Stimulated activated naive CD8-positive, alpha-beta T cell treated with anti-CD3 and anti-CD28 coated beads, Interleukin-15, Interleukin-2, amounts not matched to agents 100 ng/mL and 50 ng/mL, for 24 hours (primary cell): ENCODE data around the gene CROCC2.

Source experiments
- H3K27ac Mint-ChIP-seq: one replicate; pipeline ENCODE4 v1.8.0; 2021; ENCODE audit warnings: mild to moderate bottlenecking, mixed read lengths
- H3K27me3 Mint-ChIP-seq: one replicate; pipeline ENCODE4 v1.8.0; 2021; ENCODE audit warnings: mixed read lengths
- H3K36me3 Mint-ChIP-seq: one replicate; pipeline ENCODE4 v1.8.0; 2021; ENCODE audit warnings: low read depth, mixed read lengths
- H3K4me1 Mint-ChIP-seq: one replicate; pipeline ENCODE4 v1.8.0; 2021; ENCODE audit warnings: low read depth, mixed read lengths
- H3K4me3 Mint-ChIP-seq: one replicate; pipeline ENCODE4 v1.8.0; 2021; ENCODE audit warnings: mild to moderate bottlenecking, mixed read lengths
- H3K9me3 Mint-ChIP-seq: one replicate; pipeline ENCODE4 v1.8.0; 2021; ENCODE audit warnings: mixed read lengths

Gene CROCC2

DNA sequence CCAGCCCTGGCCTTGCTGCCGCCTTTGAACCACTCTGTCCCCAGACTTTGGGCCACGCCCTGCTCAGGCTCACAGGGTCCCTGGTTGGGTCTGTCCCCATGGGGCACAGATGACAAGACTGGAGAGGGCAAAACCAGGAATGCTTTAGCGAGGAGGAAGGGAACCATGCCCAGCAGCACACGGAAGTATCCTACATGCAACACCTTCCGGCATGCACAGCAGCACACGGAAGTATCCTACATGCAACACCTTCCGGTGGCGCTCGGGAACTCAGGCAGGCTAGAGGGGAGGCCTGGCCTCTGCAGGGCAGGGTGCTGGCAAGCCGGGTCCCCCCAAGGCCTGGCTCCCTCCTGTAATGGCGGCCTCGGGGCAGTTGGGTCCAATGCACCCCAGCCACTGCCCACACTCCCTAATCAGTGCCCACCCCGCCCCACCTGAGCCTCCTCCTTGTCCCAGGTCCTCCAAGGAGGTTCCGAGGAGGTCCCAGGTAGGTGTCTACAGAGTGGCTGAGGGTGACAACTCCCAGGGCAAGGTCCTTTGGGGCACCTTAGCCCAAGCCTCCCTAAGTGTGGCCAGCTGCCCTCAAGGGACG, 58.7 kb downstream of the CROCC2 start:
- H3K4me3 Mint-ChIP-seq = no peak overlapping the region
- H3K4me1 Mint-ChIP-seq = no peaks in the 10 kb centered on the region
- H3K36me3 Mint-ChIP-seq = no peaks in the 10 kb centered on the region

DNA sequence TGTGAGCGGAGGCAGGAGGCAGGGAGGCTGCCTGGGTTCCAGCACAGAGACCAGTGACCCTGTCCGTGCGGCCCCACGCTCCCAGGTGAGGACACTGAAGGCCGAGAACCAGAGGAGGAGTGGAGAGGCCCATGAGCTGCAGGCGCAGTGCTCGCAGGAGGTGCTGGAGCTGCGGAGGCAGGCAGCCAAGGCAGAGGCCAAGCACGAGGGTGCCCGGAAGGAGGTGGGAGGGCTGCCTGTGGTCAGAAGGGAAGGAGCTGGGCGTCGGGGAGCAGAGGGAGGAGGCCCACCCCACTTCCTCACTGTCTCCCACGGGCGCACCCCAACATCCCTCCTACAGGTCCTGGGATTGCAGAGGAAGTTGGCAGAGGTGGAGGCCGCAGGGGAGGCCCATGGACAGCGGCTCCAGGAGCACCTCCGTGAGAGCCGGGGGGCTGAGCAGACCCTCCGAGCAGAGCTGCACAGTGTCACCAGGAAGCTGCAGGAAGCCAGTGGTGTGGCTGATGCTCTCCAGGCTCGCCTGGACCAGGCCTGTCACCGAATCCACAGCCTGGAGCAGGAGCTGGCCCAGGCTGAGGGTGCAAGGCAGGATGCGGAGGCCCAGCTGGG, 59.3 kb downstream of the CROCC2 start:
- Mint-ChIP-seq H3K4me1 (no peaks in the 10 kb centered on the region), H3K27me3 (no peaks in the 10 kb centered on the region), H3K9me3 (no peaks in the 10 kb centered on the region), H3K36me3 (no peaks in the 10 kb centered on the region), H3K27ac (no peak overlapping the region), H3K4me3 (no peak overlapping the region)

More for the DNA sequence above, 58.7 kb downstream of the CROCC2 start:
- H3K27ac Mint-ChIP-seq = no peak overlapping the region
- H3K27me3 Mint-ChIP-seq = no peaks in the 10 kb centered on the region
- no peaks in the 10 kb centered on the region for H3K9me3 Mint-ChIP-seq

DNA sequence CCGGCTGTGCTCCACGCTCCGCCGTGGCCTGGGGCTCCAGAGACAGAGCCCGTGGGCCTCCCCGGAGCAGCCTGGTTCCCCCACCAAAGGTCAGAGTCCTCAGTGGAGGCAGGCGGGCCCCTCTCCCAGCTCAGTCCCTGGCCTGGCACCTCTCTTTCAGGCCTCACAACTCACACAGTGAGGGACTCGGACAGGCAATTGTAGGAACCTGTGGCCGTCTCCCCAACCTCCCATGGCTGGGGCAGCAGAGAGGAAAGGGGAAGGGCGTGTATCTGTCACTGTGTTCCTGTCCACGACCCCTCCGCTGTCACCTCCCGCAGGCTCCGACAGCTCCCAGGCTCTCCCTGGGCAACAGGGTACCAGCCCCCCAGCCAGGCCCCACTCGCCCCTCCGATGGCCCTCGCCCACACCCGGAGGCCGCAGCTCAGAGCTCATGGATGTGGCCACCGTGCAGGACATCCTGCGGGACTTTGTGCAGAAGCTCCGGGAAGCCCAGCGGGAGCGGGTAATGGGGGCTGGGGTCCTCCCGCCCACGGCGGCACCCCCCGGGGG, 59.8 kb downstream of the CROCC2 start:
- Mint-ChIP-seq H3K27me3 (no peaks in the 10 kb centered on the region), H3K27ac (no peak overlapping the region), H3K4me3 (no peak overlapping the region), H3K36me3 (no peaks in the 10 kb centered on the region), H3K4me1 (no peaks in the 10 kb centered on the region), H3K9me3 (no peaks in the 10 kb centered on the region)

DNA sequence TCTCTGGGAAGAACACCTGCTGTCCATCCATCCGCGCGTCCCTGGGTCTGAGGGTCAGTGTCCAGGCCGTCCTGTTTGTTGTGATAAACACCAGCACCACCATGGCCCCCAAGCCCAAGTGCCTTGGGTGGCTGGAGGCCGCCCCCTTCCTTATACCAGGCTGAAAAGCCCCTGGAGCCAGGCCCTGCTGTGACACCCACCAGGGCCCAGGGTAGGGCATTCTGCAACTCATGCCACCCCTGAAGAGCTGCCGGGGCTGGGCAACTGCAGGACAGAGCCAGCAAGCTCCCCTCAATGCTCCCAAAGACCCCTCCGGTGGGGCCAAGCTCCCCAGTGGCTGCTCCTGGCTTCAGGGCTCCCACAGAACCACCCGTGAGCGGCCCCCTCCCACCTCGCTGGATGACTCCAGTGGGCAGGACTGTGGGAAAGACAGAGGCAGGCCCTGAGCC, 60.3 kb downstream of the CROCC2 start:
- H3K27ac Mint-ChIP-seq = no peak overlapping the region
- no peaks in the 10 kb centered on the region for H3K36me3 Mint-ChIP-seq
- no peaks in the 10 kb centered on the region for H3K27me3 Mint-ChIP-seq
- H3K4me3 Mint-ChIP-seq = no peak overlapping the region
- no peaks in the 10 kb centered on the region for H3K9me3 Mint-ChIP-seq
- no peaks in the 10 kb centered on the region for H3K4me1 Mint-ChIP-seq

DNA sequence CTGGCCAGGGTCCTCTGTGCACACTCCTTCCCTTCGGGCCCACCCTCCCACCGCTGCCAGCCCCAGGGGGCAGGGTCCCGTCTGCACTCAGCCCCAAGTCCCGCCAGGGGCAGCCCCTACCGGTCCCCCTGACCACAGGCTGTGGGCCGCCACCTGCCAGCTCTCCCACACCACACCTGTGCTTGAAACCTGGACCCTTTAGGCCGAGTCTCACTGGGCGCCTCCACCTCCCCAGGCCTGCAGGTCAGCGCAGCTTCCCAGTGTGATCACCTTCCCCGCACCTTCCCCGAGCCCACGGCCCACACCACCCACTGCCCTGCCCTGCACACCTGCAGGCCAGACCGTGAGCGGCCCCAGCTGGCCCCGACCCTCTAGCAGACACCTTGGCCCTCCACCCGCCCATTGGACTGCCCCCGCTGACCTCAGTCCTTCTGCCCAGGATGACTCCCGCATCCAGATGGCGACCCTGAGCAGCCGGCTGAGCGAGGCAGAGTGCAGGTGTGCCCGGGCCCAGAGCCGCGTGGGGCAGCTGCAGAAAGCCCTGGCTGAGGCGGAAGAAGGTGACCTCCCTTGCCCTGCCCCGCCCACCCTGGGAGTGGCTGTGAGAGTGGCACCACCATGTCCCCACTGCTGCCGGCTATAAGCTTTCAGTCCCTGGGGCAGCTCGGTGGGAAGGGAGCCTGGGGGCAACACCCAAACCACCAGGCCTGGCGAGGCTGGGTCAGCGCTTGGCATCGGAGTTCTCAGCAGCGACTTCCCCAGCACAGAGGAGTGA, 61.0 kb downstream of the CROCC2 start:
- no peak overlapping the region for H3K4me3 Mint-ChIP-seq
- no peaks in the 10 kb centered on the region for H3K36me3 Mint-ChIP-seq
- no peaks in the 10 kb centered on the region for H3K9me3 Mint-ChIP-seq
- no peak overlapping the region for H3K27ac Mint-ChIP-seq
- H3K4me1 Mint-ChIP-seq = no peaks in the 10 kb centered on the region
- no peaks in the 10 kb centered on the region for H3K27me3 Mint-ChIP-seq

DNA sequence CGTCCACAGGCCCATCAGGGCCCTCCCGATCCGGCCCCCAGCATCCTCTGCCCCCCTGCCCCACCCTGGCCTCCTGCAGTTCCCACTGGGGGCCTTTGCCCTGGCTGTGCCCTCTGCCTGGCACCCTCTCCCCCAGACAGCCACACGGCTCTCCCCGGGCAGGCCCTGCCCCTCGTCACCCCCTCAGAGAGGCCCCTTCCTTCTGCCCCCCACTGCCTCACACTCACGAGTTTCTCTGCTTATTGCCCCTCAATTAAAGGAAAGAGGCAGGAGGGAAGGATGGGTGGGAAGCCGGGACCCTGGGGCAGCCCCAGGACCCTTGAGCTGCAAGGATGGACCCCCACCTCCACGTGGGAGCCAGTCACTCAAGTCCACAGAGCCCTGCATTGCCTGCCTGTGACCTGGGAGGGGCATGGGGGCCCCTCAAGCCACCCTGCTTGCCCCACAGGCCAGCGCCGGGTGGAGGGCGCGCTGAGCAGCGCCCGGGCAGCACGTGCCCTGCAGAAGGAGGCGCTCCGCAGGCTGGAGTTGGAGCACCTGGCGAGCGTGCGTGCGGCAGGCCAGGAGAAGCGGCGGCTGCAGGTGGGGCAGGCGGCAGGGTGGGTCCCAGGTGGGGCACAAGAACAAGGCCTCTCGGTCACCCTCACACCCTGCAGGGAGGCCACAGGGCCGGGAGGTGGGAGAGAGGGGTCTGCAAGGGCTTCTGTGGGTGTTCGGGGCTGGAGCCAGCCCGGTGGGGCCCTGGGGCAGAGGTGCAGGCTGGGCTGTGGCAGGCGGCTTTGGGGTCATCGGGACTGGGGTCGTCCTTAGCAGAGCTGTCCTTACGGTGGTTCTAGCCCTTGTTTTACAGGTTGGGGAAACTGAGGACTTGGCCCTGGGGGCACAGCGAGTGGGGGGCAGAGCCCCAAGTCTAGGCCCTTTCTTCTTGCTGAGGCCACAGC, 61.8 kb downstream of the CROCC2 start:
- Mint-ChIP-seq H3K27me3 (no peaks in the 10 kb centered on the region), H3K4me1 (no peaks in the 10 kb centered on the region), H3K36me3 (no peaks in the 10 kb centered on the region), H3K9me3 (no peaks in the 10 kb centered on the region), H3K27ac (no peak overlapping the region), H3K4me3 (no peak overlapping the region)

DNA sequence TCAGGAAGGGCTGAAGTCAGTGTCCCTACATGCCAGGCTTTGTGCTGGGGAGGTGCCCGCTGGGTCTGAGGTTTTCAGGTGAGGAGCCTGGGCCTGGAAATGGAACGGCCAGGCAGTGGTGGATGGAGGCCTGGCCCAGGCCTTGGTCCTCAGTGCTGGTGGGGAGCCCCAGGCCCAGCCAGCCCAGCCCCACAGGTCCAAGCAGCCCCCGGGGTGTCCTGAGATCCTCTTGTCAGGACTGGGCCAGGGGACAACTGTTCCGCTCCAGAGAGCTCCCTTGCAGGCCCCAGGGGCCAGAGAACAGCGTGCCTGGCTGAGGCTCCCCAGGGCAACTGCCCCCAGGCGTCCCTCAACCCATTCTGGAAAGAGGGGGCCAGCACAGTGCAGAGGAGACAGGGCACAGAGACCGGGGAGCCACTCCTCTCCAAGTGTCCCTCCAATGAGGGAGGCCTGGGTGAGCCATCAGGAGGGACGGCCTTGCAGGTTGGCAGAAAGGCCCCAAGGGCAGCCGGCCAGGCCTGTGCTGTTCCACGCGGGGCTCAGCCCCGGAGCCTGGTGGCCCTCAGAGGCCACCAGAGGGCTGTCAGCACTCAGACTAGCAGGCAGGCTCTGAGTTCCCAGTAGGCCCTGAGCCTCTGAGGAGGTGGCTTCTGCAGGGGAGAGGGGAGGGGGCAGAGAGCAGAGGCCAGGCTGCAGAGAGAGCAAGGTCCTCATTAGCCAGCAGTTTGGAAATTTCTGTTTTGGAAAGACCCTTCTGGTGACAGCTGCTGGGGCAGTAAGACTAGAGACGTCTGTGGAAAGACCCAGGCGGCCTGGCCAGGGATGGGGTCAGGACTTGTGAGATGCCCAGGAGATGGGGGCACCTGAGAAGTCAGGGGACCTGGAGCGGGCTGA, 62.8 kb downstream of the CROCC2 start:
- Mint-ChIP-seq H3K27me3 (no peaks in the 10 kb centered on the region), H3K4me1 (no peaks in the 10 kb centered on the region), H3K27ac (no peak overlapping the region), H3K4me3 (no peak overlapping the region), H3K36me3 (no peaks in the 10 kb centered on the region), H3K9me3 (no peaks in the 10 kb centered on the region)

DNA sequence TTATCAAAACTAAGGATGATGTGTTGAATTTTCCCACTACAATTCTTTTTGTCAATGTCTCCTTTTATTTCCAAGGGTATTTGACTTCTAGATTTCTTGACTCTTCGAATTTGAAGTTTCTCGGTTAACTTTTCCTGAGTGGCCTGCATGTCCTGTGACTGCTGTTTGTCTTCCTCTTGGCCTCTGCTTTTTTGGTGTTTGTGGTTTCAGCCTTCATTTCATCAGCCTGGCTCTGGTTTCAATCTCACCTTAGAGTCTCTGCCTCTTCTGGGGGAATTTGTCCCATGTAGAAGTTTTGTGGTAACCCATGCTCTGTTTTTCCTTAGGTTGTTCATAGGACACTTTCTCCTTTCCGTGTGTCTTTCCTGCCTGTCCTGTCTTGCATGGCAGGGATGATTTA, 64.0 kb downstream of the CROCC2 start:
- Mint-ChIP-seq H3K27me3 (peaks cover 5% of the 10 kb centered on the region), H3K9me3 (no peaks in the 10 kb centered on the region), H3K27ac (no peak overlapping the region), H3K4me1 (peaks cover 5% of the 10 kb centered on the region), H3K36me3 (no peaks in the 10 kb centered on the region), H3K4me3 (no peak overlapping the region)

DNA sequence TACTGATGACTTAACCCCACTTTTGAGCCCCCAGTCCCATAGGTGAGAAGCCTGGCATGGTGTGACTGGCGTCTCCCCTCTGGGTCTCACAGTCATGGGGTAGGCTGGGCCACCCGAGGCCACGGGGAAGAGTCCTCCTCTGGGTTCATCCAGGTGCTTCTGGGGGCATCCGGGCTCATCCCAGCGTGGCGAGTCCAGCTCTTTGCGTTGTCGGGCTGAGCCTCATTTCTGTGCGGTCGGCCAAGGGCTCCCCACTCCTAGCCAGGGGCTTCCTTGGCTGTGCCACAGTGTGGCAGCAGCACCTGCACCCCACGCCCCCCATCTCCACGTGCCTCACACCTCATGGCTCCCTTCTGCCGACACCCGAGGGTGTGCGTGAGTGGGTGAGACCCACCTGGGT, 64.7 kb downstream of the CROCC2 start:
- Mint-ChIP-seq H3K36me3 (no peaks in the 10 kb centered on the region), H3K27ac (no peak overlapping the region), H3K27me3 (peaks cover 6% of the 10 kb centered on the region), H3K4me3 (no peak overlapping the region), H3K4me1 (peaks cover 5% of the 10 kb centered on the region), H3K9me3 (no peaks in the 10 kb centered on the region)

DNA sequence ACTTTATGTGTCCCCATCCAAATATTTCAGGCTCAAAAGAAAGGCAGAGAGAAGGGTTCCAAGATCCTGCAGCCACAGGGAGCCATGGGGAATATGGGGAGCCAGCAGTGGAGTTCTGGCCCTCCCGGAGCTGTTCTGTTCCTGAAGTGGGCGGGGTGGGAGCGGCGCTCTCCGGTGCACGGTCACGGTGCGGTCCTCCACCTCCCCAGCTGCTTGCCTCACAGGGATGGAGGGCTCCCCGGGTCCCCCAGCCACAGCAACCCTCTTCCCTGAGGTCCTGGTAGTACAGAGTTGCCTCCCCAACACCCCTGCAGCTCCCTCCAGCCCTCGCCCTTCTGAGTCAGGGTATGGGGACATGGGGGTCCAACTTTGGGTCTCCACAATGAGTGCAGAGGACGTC, 66.1 kb downstream of the CROCC2 start:
- Mint-ChIP-seq H3K27me3 (peaks cover 6% of the 10 kb centered on the region), H3K4me3 (no peak overlapping the region), H3K27ac (no peak overlapping the region), H3K9me3 (no peaks in the 10 kb centered on the region), H3K4me1 (peaks cover 5% of the 10 kb centered on the region), H3K36me3 (no peaks in the 10 kb centered on the region)

DNA sequence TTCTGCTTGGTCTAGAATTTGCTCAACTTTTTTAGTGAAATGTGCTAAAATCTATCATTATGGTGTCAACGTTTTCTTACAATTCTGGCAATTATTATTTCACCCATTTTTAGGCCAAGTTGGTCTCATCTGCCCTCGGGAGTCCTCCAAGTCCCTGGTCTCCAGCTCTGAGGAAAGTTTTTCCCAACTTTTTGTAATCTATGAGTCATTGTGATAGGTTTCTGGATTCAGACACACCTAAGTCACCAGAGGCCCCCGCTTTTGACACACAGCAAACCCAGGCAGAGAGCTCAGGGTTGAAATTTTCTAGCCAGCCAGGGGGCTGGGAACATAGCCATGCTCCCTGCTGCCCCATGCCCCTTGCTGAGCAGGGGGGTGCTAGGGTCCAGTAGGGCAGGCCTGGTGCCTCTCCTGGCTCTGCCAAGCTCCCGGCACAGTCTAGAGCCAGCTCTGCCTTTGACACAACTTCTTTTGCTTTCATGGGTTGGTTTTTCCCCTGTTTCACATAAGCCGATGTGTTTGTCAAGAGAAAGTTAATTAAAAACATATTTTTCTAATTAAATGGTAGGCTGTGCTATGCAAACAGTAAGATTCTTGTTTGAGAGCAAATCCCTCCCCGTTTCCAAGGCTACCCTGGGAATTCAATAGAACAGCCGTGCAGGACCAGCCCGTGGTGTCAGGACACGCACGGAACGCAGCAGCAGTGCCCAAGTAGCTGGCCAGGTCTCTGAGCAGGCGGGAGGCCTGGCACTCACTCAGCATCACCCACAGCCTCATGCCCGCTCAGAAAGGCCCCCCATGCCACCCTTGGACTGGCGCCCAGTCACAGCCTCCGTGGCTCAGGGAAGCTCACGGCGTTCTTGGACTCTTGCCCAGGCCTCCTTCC, 66.7 kb downstream of the CROCC2 start:
- Mint-ChIP-seq H3K27me3 (peaks cover 6% of the 10 kb centered on the region), H3K9me3 (no peaks in the 10 kb centered on the region), H3K4me3 (no peak overlapping the region), H3K4me1 (peaks cover 5% of the 10 kb centered on the region), H3K36me3 (no peaks in the 10 kb centered on the region), H3K27ac (no peak overlapping the region)

DNA sequence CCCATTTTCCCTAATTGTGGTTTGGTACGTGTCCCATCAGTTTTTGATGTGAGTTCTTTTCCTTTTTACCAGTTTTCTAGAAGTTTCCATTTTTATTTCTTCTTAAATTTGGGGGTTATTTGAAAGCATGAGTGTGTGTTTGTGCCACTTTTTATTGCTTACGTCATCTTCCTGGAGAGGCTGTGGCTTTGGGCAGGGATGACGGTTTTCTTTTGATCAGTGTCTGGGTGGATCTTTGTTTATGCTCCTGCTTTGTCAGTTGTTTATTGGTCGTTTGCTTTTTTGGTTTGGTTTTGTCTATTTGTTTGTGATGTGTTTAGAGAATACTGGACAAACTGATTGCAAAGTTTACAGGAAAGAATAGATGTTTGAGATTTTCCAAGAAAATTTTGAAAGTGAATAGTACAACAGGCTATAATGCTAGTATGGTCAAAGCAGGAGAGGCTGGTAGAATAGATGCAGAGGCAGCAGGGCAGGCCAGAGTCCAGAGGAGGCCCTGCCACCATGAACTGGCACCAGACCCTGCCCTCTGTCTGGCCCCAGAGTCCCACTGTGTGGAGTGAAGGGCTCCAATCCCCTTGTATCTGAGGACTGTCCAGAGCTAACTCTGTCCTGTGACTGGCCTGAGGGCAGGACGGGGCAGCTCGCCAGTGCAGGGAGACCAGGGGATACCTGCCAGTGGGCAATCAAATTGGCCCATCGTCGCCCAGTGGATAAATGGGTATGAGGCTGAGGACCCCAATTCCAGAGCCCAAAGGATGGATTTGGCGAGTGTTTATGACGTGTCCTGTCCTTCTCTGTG, 68.8 kb downstream of the CROCC2 start:
- H3K9me3 Mint-ChIP-seq = no peaks in the 10 kb centered on the region
- peaks cover 6% of the 10 kb centered on the region for H3K27me3 Mint-ChIP-seq
- H3K27ac Mint-ChIP-seq = no peak overlapping the region
- no peaks in the 10 kb centered on the region for H3K36me3 Mint-ChIP-seq
- H3K4me1 Mint-ChIP-seq = peaks cover 5% of the 10 kb centered on the region
- no peak overlapping the region for H3K4me3 Mint-ChIP-seq
